Progenitor cell of endocrine pancreas (in vitro differentiated cells): ENCODE data around the gene CDC42BPA. TPM values are rescaled to one million over a fixed set of nuclear protein-coding genes. Genes with fewer than 3 reads are reported as not detected.
A peak's percentile ranks its signal among the peaks of the same experiment; 100 is the strongest.

Experiments
- DNase-seq: peaks from one replicate; pipeline ENCODE4 v3.0.0; 2021; ENCODE audit warnings: low spot score; ENCODE audit not compliant: unreplicated experiment
- H3K27ac Mint-ChIP-seq: 2 replicates; pipeline ENCODE4 v1.8.0; 2021; ENCODE audit warnings: mild to moderate bottlenecking, moderate library complexity, mixed read lengths
- H3K27me3 Mint-ChIP-seq: 2 replicates; pipeline ENCODE4 v1.8.0; 2021; ENCODE audit warnings: mixed read lengths
- H3K36me3 Mint-ChIP-seq: 2 replicates; pipeline ENCODE4 v1.8.0; 2022; ENCODE audit warnings: mixed read lengths; ENCODE audit not compliant: insufficient read depth
- H3K4me1 Mint-ChIP-seq: 2 replicates; pipeline ENCODE4 v1.8.0; 2021; ENCODE audit warnings: low read depth, mixed read lengths
- H3K4me3 Mint-ChIP-seq: 2 replicates; pipeline ENCODE4 v1.8.0; 2021; ENCODE audit warnings: low read depth, mild to moderate bottlenecking, moderate library complexity, mixed read lengths
- H3K9me3 Mint-ChIP-seq: 2 replicates; pipeline ENCODE4 v1.8.0; 2021; ENCODE audit warnings: low read depth, mixed read lengths
- total RNA-seq: library from RNA; stranded (reverse); gene quantifications from 2 replicates; pipeline ENCODE4 v1.2.1, GENCODE V29; 2021
- TF ChIP-seq, protein P1 (sequence below): fragments of 200-600 bp; sonication (generic); IDR thresholded peaks from one replicate; pipeline ENCODE4 v1.5.0; 2021; ENCODE audit warnings: antibody characterized with exemption, mild to moderate bottlenecking; ENCODE audit not compliant: unreplicated experiment

CDC42BPA gene
- total RNA-seq, 1 donor from 2014 or later, result 32.7 TPM

GRCh38 chr1:226940029-226940805, 378.1 kb downstream of the CDC42BPA start, which contains the start of gene COQ8A:
Gene COQ8A, plus strand, starts transcription at chr1:226940294. Its CDS starts 21,092 bp downstream, at chr1:226961386.
- peaks cover 37% of the 10 kb centered on the region for H3K4me1 Mint-ChIP-seq
- H3K36me3 Mint-ChIP-seq, result peaks cover 10% of the 10 kb centered on the region
- DNase-seq, result peak; percentile 98
- peak within 1 kb of the TSS; percentile 96 for H3K27ac Mint-ChIP-seq
- peaks cover 4% of the 10 kb centered on the region for H3K9me3 Mint-ChIP-seq
- peak within 1 kb of the TSS; percentile 80 for H3K4me3 Mint-ChIP-seq
- H3K27me3 Mint-ChIP-seq, result no peaks in the 10 kb centered on the region
- TF ChIP-seq, protein P1, sequence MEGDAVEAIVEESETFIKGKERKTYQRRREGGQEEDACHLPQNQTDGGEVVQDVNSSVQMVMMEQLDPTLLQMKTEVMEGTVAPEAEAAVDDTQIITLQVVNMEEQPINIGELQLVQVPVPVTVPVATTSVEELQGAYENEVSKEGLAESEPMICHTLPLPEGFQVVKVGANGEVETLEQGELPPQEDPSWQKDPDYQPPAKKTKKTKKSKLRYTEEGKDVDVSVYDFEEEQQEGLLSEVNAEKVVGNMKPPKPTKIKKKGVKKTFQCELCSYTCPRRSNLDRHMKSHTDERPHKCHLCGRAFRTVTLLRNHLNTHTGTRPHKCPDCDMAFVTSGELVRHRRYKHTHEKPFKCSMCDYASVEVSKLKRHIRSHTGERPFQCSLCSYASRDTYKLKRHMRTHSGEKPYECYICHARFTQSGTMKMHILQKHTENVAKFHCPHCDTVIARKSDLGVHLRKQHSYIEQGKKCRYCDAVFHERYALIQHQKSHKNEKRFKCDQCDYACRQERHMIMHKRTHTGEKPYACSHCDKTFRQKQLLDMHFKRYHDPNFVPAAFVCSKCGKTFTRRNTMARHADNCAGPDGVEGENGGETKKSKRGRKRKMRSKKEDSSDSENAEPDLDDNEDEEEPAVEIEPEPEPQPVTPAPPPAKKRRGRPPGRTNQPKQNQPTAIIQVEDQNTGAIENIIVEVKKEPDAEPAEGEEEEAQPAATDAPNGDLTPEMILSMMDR, result no peak

Other genes starting within 250 kb of the CDC42BPA start
- 19.8 and 24.1 TPM in 2 replicates for gene ZNF678, start 245.1 kb upstream of the CDC42BPA start, total RNA-seq